ENCODE results near the gene ECEL1. TPM values are rescaled to one million over a fixed set of nuclear protein-coding genes. Genes with fewer than 3 reads are reported as not detected.

The ECEL1 gene
- total RNA-seq, 1 donor from 2014 or later = 0.14 TPM

DNA sequence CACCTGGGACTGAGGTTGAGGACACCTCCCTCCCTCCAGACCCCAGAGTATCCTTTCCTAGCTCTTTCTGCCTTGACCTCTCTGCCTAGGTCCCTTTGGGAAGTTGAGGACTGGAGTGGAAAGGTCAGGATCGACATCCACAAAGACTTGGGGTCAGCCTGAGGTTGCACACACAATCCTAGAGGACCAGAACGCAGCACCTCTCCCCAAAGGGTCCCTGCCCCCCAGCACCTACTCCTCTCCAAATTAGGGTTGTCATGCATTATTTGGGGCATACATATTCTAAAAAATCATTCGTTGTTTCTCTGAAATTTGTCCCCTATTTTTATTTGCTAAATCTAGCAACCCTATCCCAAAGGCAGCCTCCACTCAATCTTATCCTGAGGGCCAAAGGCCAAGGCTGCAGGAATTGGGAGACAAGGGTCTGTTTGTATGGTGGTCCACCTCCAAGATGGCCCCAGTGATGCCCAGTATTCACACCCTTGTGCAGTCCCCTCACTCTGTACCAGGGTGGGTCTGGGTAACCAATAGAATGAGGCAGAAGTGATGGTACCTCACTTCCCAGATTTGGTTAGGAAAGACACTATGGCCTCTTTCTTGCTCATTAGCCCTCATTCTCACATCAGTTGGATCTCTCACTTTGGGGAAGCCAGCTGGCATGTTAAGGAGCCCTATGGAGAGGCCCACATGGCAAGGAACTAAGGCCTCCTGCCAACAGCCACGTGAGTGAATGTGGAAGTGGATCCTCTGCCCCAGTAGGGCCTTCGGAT lies 48.3 kb upstream of the ECEL1 start:
- H3K9me3 Mint-ChIP-seq (ENCODE audit: unreplicated experiment) = peaks cover 3% of the 10 kb centered on the region
- peaks cover 3% of the 10 kb centered on the region for H3K27me3 Mint-ChIP-seq (ENCODE audit: low read depth, unreplicated experiment)

DNA sequence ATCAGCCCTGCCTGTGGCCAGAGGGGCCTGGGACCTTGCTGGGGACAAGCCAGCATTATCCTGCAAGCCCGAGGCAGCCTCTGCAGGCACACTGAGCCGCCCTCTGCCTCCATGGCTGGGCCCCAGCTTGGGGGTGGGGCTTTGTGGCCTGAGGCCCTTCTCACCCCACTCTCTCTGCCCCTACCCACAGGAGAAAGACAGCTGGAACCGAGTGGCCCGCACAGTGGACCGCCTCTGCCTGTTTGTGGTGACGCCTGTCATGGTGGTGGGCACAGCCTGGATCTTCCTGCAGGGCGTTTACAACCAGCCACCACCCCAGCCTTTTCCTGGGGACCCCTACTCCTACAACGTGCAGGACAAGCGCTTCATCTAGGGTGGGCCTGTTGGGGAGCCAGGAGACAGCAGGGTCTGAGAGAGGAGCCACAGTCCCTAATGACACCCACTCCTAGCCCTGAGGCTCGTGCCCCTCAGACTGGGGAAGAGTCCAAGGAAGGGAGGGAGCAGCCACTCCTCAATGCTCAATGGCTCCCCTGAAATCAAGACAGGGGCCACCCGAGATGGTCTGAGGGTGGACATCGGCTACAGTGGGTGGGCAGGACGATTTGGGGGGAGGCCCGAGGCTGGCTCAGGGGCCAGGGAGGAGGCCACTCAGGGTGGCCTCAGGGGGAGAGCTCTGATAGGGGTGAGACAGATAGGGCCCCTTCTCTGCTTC lies 47.5 kb upstream of the ECEL1 start:
- Histone ChIP-seq H4K20me1 (ENCODE audit: insufficient read depth, low read length) (no peaks in the 10 kb centered on the region), H3K4me2 (ENCODE audit: low read length) (no peak overlapping the region), H3K79me2 (ENCODE audit: insufficient read depth, low read length) (no peaks in the 10 kb centered on the region), H3K27ac (ENCODE audit: low read depth, low read length) (no peak overlapping the region), H2AFZ (ENCODE audit: low read depth, low read length) (no peak overlapping the region), H3K4me1 (ENCODE audit: insufficient read depth, low read length) (no peaks in the 10 kb centered on the region), H3K9ac (ENCODE audit: low read length) (no peak overlapping the region), H3K36me3 (ENCODE audit: insufficient read depth, low read length) (no peaks in the 10 kb centered on the region), H3K27me3 (ENCODE audit: insufficient read depth, low read length) (no peaks in the 10 kb centered on the region), H3K4me3 (ENCODE audit: insufficient read depth, low read depth, low read length) (no peak overlapping the region), H3K9me3 (ENCODE audit: insufficient read depth, low read depth, low read length) (peaks cover 4% of the 10 kb centered on the region)
- H3K9me3 Mint-ChIP-seq (ENCODE audit: unreplicated experiment) = peaks cover 3% of the 10 kb centered on the region
- no peak for TF ChIP-seq EZH2 (IDR thresholded peaks at IDR 0.05; ENCODE audit: insufficient read depth, low read length)
- TF ChIP-seq, protein P1, sequence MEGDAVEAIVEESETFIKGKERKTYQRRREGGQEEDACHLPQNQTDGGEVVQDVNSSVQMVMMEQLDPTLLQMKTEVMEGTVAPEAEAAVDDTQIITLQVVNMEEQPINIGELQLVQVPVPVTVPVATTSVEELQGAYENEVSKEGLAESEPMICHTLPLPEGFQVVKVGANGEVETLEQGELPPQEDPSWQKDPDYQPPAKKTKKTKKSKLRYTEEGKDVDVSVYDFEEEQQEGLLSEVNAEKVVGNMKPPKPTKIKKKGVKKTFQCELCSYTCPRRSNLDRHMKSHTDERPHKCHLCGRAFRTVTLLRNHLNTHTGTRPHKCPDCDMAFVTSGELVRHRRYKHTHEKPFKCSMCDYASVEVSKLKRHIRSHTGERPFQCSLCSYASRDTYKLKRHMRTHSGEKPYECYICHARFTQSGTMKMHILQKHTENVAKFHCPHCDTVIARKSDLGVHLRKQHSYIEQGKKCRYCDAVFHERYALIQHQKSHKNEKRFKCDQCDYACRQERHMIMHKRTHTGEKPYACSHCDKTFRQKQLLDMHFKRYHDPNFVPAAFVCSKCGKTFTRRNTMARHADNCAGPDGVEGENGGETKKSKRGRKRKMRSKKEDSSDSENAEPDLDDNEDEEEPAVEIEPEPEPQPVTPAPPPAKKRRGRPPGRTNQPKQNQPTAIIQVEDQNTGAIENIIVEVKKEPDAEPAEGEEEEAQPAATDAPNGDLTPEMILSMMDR (IDR thresholded peaks at IDR 0.05; ENCODE audit: insufficient read depth, low read depth, low read length) = no peak
- H3K4me1 Mint-ChIP-seq (ENCODE audit: low read depth, unreplicated experiment) = peaks cover 2% of the 10 kb centered on the region
- peaks cover 5% of the 10 kb centered on the region for H3K36me3 Mint-ChIP-seq (ENCODE audit: low read depth, unreplicated experiment)
- DNase-seq (ENCODE audit: low read depth) (no peak), FAIRE-seq (no peak)
- H3K27ac Mint-ChIP-seq (ENCODE audit: unreplicated experiment) = no peak overlapping the region
- peaks cover 10% of the 10 kb centered on the region for H3K27me3 Mint-ChIP-seq (ENCODE audit: low read depth, unreplicated experiment)
- H3K4me3 Mint-ChIP-seq (ENCODE audit: unreplicated experiment) = no peak overlapping the region

More for the DNA sequence above, 48.3 kb upstream of the ECEL1 start:
- H3K4me2 ChIP-seq (ENCODE audit: low read length) = no peak overlapping the region
- H3K4me3 Mint-ChIP-seq (ENCODE audit: unreplicated experiment) = peak overlapping the region; percentile 45
- DNase-seq (ENCODE audit: low read depth) = no peak
- no peaks in the 10 kb centered on the region for H3K27me3 ChIP-seq (ENCODE audit: insufficient read depth, low read length)
- FAIRE-seq = no peak
- H3K9me3 ChIP-seq (ENCODE audit: insufficient read depth, low read depth, low read length) = peaks cover 4% of the 10 kb centered on the region
- H2AFZ ChIP-seq (ENCODE audit: low read depth, low read length) = no peak overlapping the region
- TF ChIP-seq EZH2 (IDR thresholded peaks at IDR 0.05; ENCODE audit: insufficient read depth, low read length) = no peak
- TF ChIP-seq, protein P1 (IDR thresholded peaks at IDR 0.05; ENCODE audit: insufficient read depth, low read depth, low read length) = no peak
- H3K36me3 ChIP-seq (ENCODE audit: insufficient read depth, low read length) = no peaks in the 10 kb centered on the region
- H3K27ac Mint-ChIP-seq (ENCODE audit: unreplicated experiment) = no peak overlapping the region
- H3K27ac ChIP-seq (ENCODE audit: low read depth, low read length) = no peak overlapping the region
- no peaks in the 10 kb centered on the region for H3K4me1 ChIP-seq (ENCODE audit: insufficient read depth, low read length)
- H3K4me1 Mint-ChIP-seq (ENCODE audit: low read depth, unreplicated experiment) = peaks cover 2% of the 10 kb centered on the region
- no peak overlapping the region for H3K4me3 ChIP-seq (ENCODE audit: insufficient read depth, low read depth, low read length)
- no peaks in the 10 kb centered on the region for H3K79me2 ChIP-seq (ENCODE audit: insufficient read depth, low read length)
- no peak overlapping the region for H3K9ac ChIP-seq (ENCODE audit: low read length)
- H3K36me3 Mint-ChIP-seq (ENCODE audit: low read depth, unreplicated experiment) = peaks cover 5% of the 10 kb centered on the region
- no peaks in the 10 kb centered on the region for H4K20me1 ChIP-seq (ENCODE audit: insufficient read depth, low read length)
